A673 (cell line): ENCODE data around the gene GALNT12. TPM values are rescaled to one million over a fixed set of nuclear protein-coding genes. Genes with fewer than 3 reads are reported as not detected.

Experiments
- BruUV-seq: library from RNA; stranded (reverse); fragments of 400-500 nt; replicated peaks from 2 replicates; lab custom pipeline; 2021; lab: Mats Ljungman, UMichigan
- CTCF ChIA-PET: fragments of 300-600 bp; sonication (Branson Sonifier 250); formaldehyde crosslinking; loops from one replicate; lab custom pipeline; 2022; ENCODE audit warnings: antibody characterized with exemption; lab: Charles Lee
- POLR2A ChIA-PET: fragments of 300-600 bp; sonication (Branson Sonifier 250); formaldehyde crosslinking; loops from one replicate; lab custom pipeline; 2022; ENCODE audit warnings: antibody characterized with exemption; ENCODE audit not compliant: low non-redundant PET; lab: Charles Lee
- DNase-seq: peaks from one replicate; pipeline ENCODE4 v3.0.0-alpha.2; 2015; ENCODE audit warnings: low spot score
- H3K27ac ChIP-seq: fragments of 200-600 bp; sonication (generic); 2 replicates; pipeline ENCODE4 v1.5.1; 2016; ENCODE audit warnings: mixed run types, low read depth, mild to moderate bottlenecking, mixed read lengths, antibody characterized with exemption, low read length; ENCODE audit not compliant: poor library complexity, severe bottlenecking
- H3K27me3 ChIP-seq: fragments of 200-600 bp; sonication (generic); replicated peaks from 2 replicates; pipeline ENCODE4 v1.6.1; 2017; ENCODE audit warnings: mixed run types, low read depth, mild to moderate bottlenecking, mixed read lengths, antibody characterized with exemption, low read length; ENCODE audit not compliant: insufficient read depth, poor library complexity
- H3K36me3 ChIP-seq: fragments of 200-600 bp; sonication (generic); 2 replicates; pipeline ENCODE4 v1.6.1; 2016; ENCODE audit warnings: mixed run types, mild to moderate bottlenecking, mixed read lengths, antibody characterized with exemption, low read length; ENCODE audit not compliant: insufficient read depth, poor library complexity, severe bottlenecking
- H3K4me1 ChIP-seq: fragments of 200-600 bp; sonication (generic); 2 replicates; pipeline ENCODE4 v1.6.1; 2017; ENCODE audit warnings: mixed run types, mild to moderate bottlenecking, mixed read lengths, antibody characterized with exemption, low read length; ENCODE audit not compliant: insufficient read depth, poor library complexity, severe bottlenecking
- H3K4me3 ChIP-seq: fragments of 200-600 bp; sonication (generic); 2 replicates; pipeline ENCODE4 v1.5.1; 2016; ENCODE audit warnings: low read depth, mixed run types, mild to moderate bottlenecking, mixed read lengths, low read length; ENCODE audit not compliant: poor library complexity, severe bottlenecking
- H3K9me3 ChIP-seq: fragments of 200-600 bp; sonication (generic); 2 replicates; pipeline ENCODE4 v1.6.1; 2016; ENCODE audit warnings: mixed run types, low read depth, mild to moderate bottlenecking, mixed read lengths, antibody characterized with exemption, low read length; ENCODE audit not compliant: poor library complexity, severe bottlenecking
- CTCF ChIP-seq: fragments of 300-800, 200-600 bp; sonication (generic); conservative IDR thresholded peaks from 2 replicates; pipeline ENCODE4 v1.5.1; 2017; ENCODE audit warnings: low read depth, mild to moderate bottlenecking, antibody characterized with exemption, low read length, moderate library complexity, mixed read lengths
- EZH2 ChIP-seq: fragments of 200-600 bp; sonication (generic); IDR thresholded peaks from 2 replicates; pipeline ENCODE4 v1.6.1; 2017; ENCODE audit warnings: borderline replicate concordance, low read depth, mild to moderate bottlenecking, mixed read lengths, antibody characterized with exemption, low read length; ENCODE audit not compliant: poor library complexity, severe bottlenecking
- intact Hi-C: fragments of 100-400 bp; cut with micrococcal nuclease; formaldehyde crosslinking; loops from one replicate; pipeline ENCODE4 v1.10.0; 2022; ENCODE audit not compliant: unreplicated experiment
- total RNA-seq: library from RNA; stranded (reverse); gene quantifications from 2 replicates; pipeline ENCODE4 v1.2.3, GENCODE V29; 2021

GALNT12 gene
- total RNA-seq, 1 experiment from 2014 or later = 0.54 TPM

- TF ChIP-seq CTCF (no peak), EZH2 (no peak)
- Histone ChIP-seq H3K4me1 (no peaks in the 10 kb centered on the region), H3K4me3 (no peak overlapping the region), H3K36me3 (no peaks in the 10 kb centered on the region), H3K27ac (no peak overlapping the region), H3K27me3 (no peaks in the 10 kb centered on the region), H3K9me3 (no peaks in the 10 kb centered on the region)
- CTCF ChIA-PET = no interaction called here
- BruUV-seq = no TSS peak
- DNase-seq = no peak
- POLR2A ChIA-PET = no interaction called here
- intact Hi-C loops = no loop called here
Observed at GRCh38 chr9:98834386-98834785, 26.9 kb downstream of the GALNT12 start.

- H3K27ac ChIP-seq = no peak overlapping the region
- TF ChIP-seq EZH2 = no peak
- no peak for TF ChIP-seq CTCF
- intact Hi-C loops = no loop called here
- POLR2A ChIA-PET = no interaction called here
- H3K9me3 ChIP-seq = no peaks in the 10 kb centered on the region
- no peaks in the 10 kb centered on the region for H3K27me3 ChIP-seq
- no peak overlapping the region for H3K4me3 ChIP-seq
- no peaks in the 10 kb centered on the region for H3K4me1 ChIP-seq
- CTCF ChIA-PET = interaction anchor here (0.8 kb wide), 1 partner anchor 12 kb away, joined by 3 read pairs; no protein-coding TSS in a partner anchor
- H3K36me3 ChIP-seq = no peaks in the 10 kb centered on the region
- no TSS peak for BruUV-seq
- DNase-seq = no peak
Observed at GRCh38 chr9:98836206-98836605, 28.7 kb downstream of the GALNT12 start.

- no peak overlapping the region for H3K4me3 ChIP-seq
- intact Hi-C loops = no loop called here
- no peaks in the 10 kb centered on the region for H3K9me3 ChIP-seq
- H3K36me3 ChIP-seq = no peaks in the 10 kb centered on the region
- ChIA-PET POLR2A (no interaction called here), CTCF (no interaction called here)
- BruUV-seq = no TSS peak
- no peak for TF ChIP-seq CTCF
- TF ChIP-seq EZH2 = no peak
- no peak for DNase-seq
- no peaks in the 10 kb centered on the region for H3K27me3 ChIP-seq
- no peak overlapping the region for H3K27ac ChIP-seq
- no peaks in the 10 kb centered on the region for H3K4me1 ChIP-seq
Observed at GRCh38 chr9:98837516-98837915, 30.0 kb downstream of the GALNT12 start.
